HepG2 (cell line): ENCODE measurements around the gene CCDC88C. TPM values are rescaled to one million over a fixed set of nuclear protein-coding genes. Genes with fewer than 3 reads are reported as not detected.

Source experiments
- ATAC-seq: fragments of 200-7000 bp; cut with Tn5 transposase; 3 replicates; pipeline ENCODE4 v1.9.1; 2020; ENCODE audit warnings: mild to moderate bottlenecking, moderate library complexity
- BruUV-seq: library from RNA; stranded (reverse); fragments of 400-500 nt; replicated peaks from 2 replicates; lab custom pipeline; 2021; lab: Mats Ljungman, UMichigan
- CTCF ChIA-PET: fragments of 300-600 bp; formaldehyde crosslinking; extraction: SDS; loops from one replicate; lab custom pipeline; 2021; ENCODE audit warnings: low total read pairs, inconsistent platforms, low intra/inter-chr PET ratio; lab: Yijun Ruan, JAX
- POLR2A ChIA-PET: fragments of 350-600 bp; sonication (Branson Sonifier 250); formaldehyde crosslinking; loops from one replicate; lab custom pipeline; 2020; ENCODE audit warnings: antibody characterized with exemption, inconsistent platforms; lab: Yijun Ruan, JAX
- DNase-seq: peaks from one replicate; pipeline ENCODE4 v3.0.0-alpha.2; 2015; ENCODE audit warnings: low spot score
- FAIRE-seq: peaks from 3 replicates; lab custom pipeline; 2011; peaks lifted over from hg19 to GRCh38; lab: Jason Lieb, UNC
- H2AFZ ChIP-seq: one replicate; pipeline ENCODE4 v1.6.1; 2011; ENCODE audit warnings: low read length, inconsistent platforms
- H3K27ac ChIP-seq: fragments of 300-600 bp; 3 replicates; pipeline ENCODE4 v1.8.0; 2011; ENCODE audit warnings: mixed run types, mild to moderate bottlenecking, mixed read lengths, low read length, inconsistent platforms; ENCODE audit not compliant: insufficient read depth; ENCODE audit errors: extremely low read length
- H3K27me3 ChIP-seq, 2 experiments: fragments of 200-600 bp in 1 of 2; 2 replicates in 1 of 2; 3 replicates in 1 of 2; pipeline versions ENCODE4 v1.6.0 to v1.8.0; 2011; ENCODE audit warnings: low read length in 2 of 2, mild to moderate bottlenecking in 2 of 2, moderate library complexity in 2 of 2, inconsistent platforms in 1 of 2; ENCODE audit not compliant: insufficient read depth in 2 of 2, control insufficient read depth in 1 of 2
- H3K36me3 ChIP-seq, 2 experiments: fragments of 200-600 bp in 1 of 2; replicated peaks in 1 of 2; 2 replicates in 1 of 2; 3 replicates in 1 of 2; pipeline versions ENCODE4 v1.5.1 to v1.8.0; 2011; ENCODE audit warnings: low read length in 2 of 2, inconsistent platforms in 1 of 2; ENCODE audit not compliant: insufficient read depth in 2 of 2, control insufficient read depth in 1 of 2
- H3K4me1 ChIP-seq: 2 replicates; pipeline ENCODE4 v1.5.1; 2012; ENCODE audit warnings: low read length, inconsistent platforms; ENCODE audit not compliant: insufficient read depth
- H3K4me2 ChIP-seq: 2 replicates; pipeline ENCODE4 v1.6.0; 2011; ENCODE audit warnings: low read depth, low read length, inconsistent platforms
- H3K4me3 ChIP-seq, 3 experiments: fragments of 200-600 bp in 1 of 3; sonication (generic), shearing (Covaris generic) in 1 of 3; replicated peaks in 1 of 3; 2 replicates each; pipeline ENCODE4 v1.5.1; 2011 to 2016; ENCODE audit warnings: low read length in 3 of 3, inconsistent platforms in 2 of 3, low read depth in 2 of 3, mild to moderate bottlenecking in 2 of 3, control low read depth in 1 of 3, mixed read lengths in 1 of 3; ENCODE audit not compliant: insufficient read depth in 1 of 3
- H3K79me2 ChIP-seq: one replicate; pipeline ENCODE4 v1.6.1; 2011; ENCODE audit warnings: low read length, inconsistent platforms; ENCODE audit not compliant: insufficient read depth
- H3K9ac ChIP-seq: 2 replicates; pipeline ENCODE4 v1.6.0; 2011; ENCODE audit warnings: mild to moderate bottlenecking, low read depth, low read length, inconsistent platforms; ENCODE audit not compliant: insufficient read depth
- H3K9me3 ChIP-seq: 2 replicates; pipeline ENCODE4 v1.5.1; 2012; ENCODE audit warnings: mild to moderate bottlenecking, low read length
- H4K20me1 ChIP-seq: 2 replicates; pipeline ENCODE4 v1.6.0; 2011; ENCODE audit warnings: inconsistent platforms, mild to moderate bottlenecking, low read length, moderate library complexity; ENCODE audit not compliant: insufficient read depth
- CBX5 ChIP-seq: sonication (generic); formaldehyde crosslinking; IDR thresholded peaks from 2 replicates; pipeline ENCODE4 v1.4.0; 2020; ENCODE audit warnings: missing genetic modification reagents, borderline replicate concordance
- HHEX ChIP-seq: IDR thresholded peaks from 2 replicates; pipeline ENCODE4 v1.6.1; 2016; ENCODE audit warnings: control low read depth
- USF2 ChIP-seq, 2 experiments: sonication (generic) in 1 of 2; formaldehyde crosslinking in 1 of 2; IDR thresholded peaks; 2 replicates each; pipeline versions ENCODE4 v1.5.1 to v1.6.1; 2011 to 2020; ENCODE audit warnings: borderline replicate concordance in 1 of 2, low read depth in 1 of 2, low read length in 1 of 2, mild to moderate bottlenecking in 1 of 2, missing genetic modification reagents in 1 of 2, moderate library complexity in 1 of 2
- ZNF615 ChIP-seq: sonication (generic); formaldehyde crosslinking; IDR thresholded peaks from 2 replicates; pipeline ENCODE4 v1.5.0; 2020; ENCODE audit warnings: mild to moderate bottlenecking, missing genetic modification reagents, borderline replicate concordance
- WGBS: methylation state at CpG from one replicate; pipeline ENCODE4 v1.1.6; 2017; ENCODE audit warnings: low lambda C conversion rate; 5-methylcytosine and 5-hydroxymethylcytosine counted together
- in situ Hi-C: cut with HindIII; loops from 2 replicates; pipeline ENCODE4 v1.10.0; 2017; ENCODE audit warnings: low pct_unique_long_range_greater_than_20kb; ENCODE audit not compliant: extremely low pct_ligation_motif_present
- intact Hi-C: fragments of 100-400 bp; cut with micrococcal nuclease; formaldehyde crosslinking; loops from one replicate; pipeline ENCODE4 v1.10.0; 2022; ENCODE audit not compliant: unreplicated experiment
- polyA plus RNA-seq, 8 experiments: library from polyadenylated mRNA; depleted of rRNA in 3 of 8; stranded (reverse) in 7 of 8; unstranded in 1 of 8; fragments of >200 nt; fragmentation: Illumina TruSeq in 4 of 8; extraction: Trizol in 4 of 8; gene quantifications; 2 replicates each; pipeline versions ENCODE4 v1.2.1 to v1.2.3, GENCODE V29; 2011 to 2016; ENCODE audit warnings: low read depth in 4 of 8, missing spikeins in 1 of 8, mixed read lengths in 1 of 8; ENCODE audit not compliant: insufficient read depth in 1 of 8
- total RNA-seq, 5 experiments: library from RNA; depleted of rRNA; stranded (reverse); fragments of >200 nt; fragmentation: Illumina TruSeq; extraction: Trizol; gene quantifications; 2 replicates each; pipeline ENCODE4 v1.2.3, GENCODE V29; 2016; ENCODE audit warnings: low read depth in 1 of 5

CCDC88C gene
- total and polyA plus RNA-seq, 2 of the 13 experiments (the other 11 are each of a cell fraction or from before 2014, with no cell fraction given) = 3.6 to 11.7 TPM

GRCh38 chr14:91235841-91236240 lies 181.8 kb downstream of the CCDC88C start:
- TF ChIP-seq USF2 (IDR thresholded peaks at IDR 0.05; ENCODE audit: low read depth, low read length) = 0 out of 2 replicates have a peak, but pooled peaks have one; percentile 28
- no peak for TF ChIP-seq USF2 (CRISPR knock-in tag; IDR thresholded peaks at IDR 0.05; ENCODE audit: borderline replicate concordance)
- TF ChIP-seq HHEX (CRISPR knock-in tag) = no peak
- TF ChIP-seq, all 625 proteins: peak for 1
- no peak for FAIRE-seq
- H3K27ac ChIP-seq = no peak overlapping the region
- H3K4me1 ChIP-seq = peaks cover 10% of the 10 kb centered on the region
- intact Hi-C loops = no loop called here
- whole genome bisulfite sequencing = 34% methylated on average over 7 of the region's 7 CpGs
- H3K4me3 ChIP-seq = no peak overlapping the region
- in situ Hi-C loops = no loop called here
- H3K9ac ChIP-seq = no peak overlapping the region
- no TSS peak for BruUV-seq
- ChIA-PET CTCF (no interaction called here), POLR2A (no interaction called here)
- peaks cover 0 to 2% of the 10 kb centered on the region in 2 experiments; a peak in 2 of 5 replicates for H3K27me3 ChIP-seq
- no peaks in the 10 kb centered on the region for H3K9me3 ChIP-seq
- H3K4me2 ChIP-seq = 0 out of 2 replicates have a peak overlapping the region, but pooled peaks have one; percentile 2
- peak; percentile 48 for ATAC-seq
- DNase-seq = peak; percentile 14
- H3K36me3 ChIP-seq = no peaks in the 10 kb centered on the region
- H3K79me2 ChIP-seq = no peaks in the 10 kb centered on the region
- no peak overlapping the region for H2AFZ ChIP-seq
- no peaks in the 10 kb centered on the region for H4K20me1 ChIP-seq

- intact Hi-C loops = no loop called here
- BruUV-seq = no TSS peak
- no peak for DNase-seq
- no peak for FAIRE-seq
- Histone ChIP-seq H3K27ac (no peak overlapping the region), H3K9me3 (no peaks in the 10 kb centered on the region), H4K20me1 (no peaks in the 10 kb centered on the region), H3K4me2 (no peak overlapping the region), H3K36me3 (no peaks in the 10 kb centered on the region), H3K4me1 (peaks cover 10% of the 10 kb centered on the region)
- ChIA-PET POLR2A (no interaction called here), CTCF (no interaction called here)
- no peak for ATAC-seq
- TF ChIP-seq CBX5 (no peak), ZNF615 (CRISPR knock-in tag) (no peak)
- TF ChIP-seq, all 625 proteins: peak for 0
- in situ Hi-C loops = no loop called here
- WGBS = 90% methylated on average over 2 of the region's 16 CpGs
- Histone ChIP-seq H3K79me2 (no peaks in the 10 kb centered on the region), H3K4me3 (no peak overlapping the region), H3K27me3 (peaks cover 0 to 2% of the 10 kb centered on the region in 2 experiments; a peak in 2 of 5 replicates), H2AFZ (no peak overlapping the region), H3K9ac (no peak overlapping the region)
Measured at GRCh38 chr14:91234791-91235114, 182.9 kb downstream of the CCDC88C start.
